Stimulated activated CD4-positive, alpha-beta T cell treated with anti-CD3 and anti-CD28 coated beads, Interleukin-12 subunit alpha, Interleukin-12 subunit beta, amount 100 ng/mL, for 24 hours (primary cell): ENCODE data around the gene TNFRSF18.

Experiments
- DNase-seq, 2 experiments: peaks; one replicate each; pipeline ENCODE4 v3.0.0-alpha.2; 2020; ENCODE audit warnings: low read depth in 2 of 2

TNFRSF18 gene

GRCh38 chr1:1166642-1167397 is 39.6 kb downstream of the TNFRSF18 start:
- no peak for DNase-seq

GRCh38 chr1:1165900-1166421 is 40.4 kb downstream of the TNFRSF18 start:
- no peak for DNase-seq

- DNase-seq = no peak
Observed at GRCh38 chr1:1165485-1165884, 40.9 kb downstream of the TNFRSF18 start.

- no peak for DNase-seq
Observed at GRCh38 chr1:1164701-1165451, 41.5 kb downstream of the TNFRSF18 start.

GRCh38 chr1:1164361-1164700 is 42.1 kb downstream of the TNFRSF18 start:
- DNase-seq = no peak

GRCh38 chr1:1163538-1164070 is 42.8 kb downstream of the TNFRSF18 start:
- no peak for DNase-seq

GRCh38 chr1:1162597-1163537 is 43.5 kb downstream of the TNFRSF18 start:
- no peak for DNase-seq

- DNase-seq = no peak
Observed at GRCh38 chr1:1161683-1162079, 44.7 kb downstream of the TNFRSF18 start.

- no peak for DNase-seq
Observed at GRCh38 chr1:1161078-1161682, 45.2 kb downstream of the TNFRSF18 start.

GRCh38 chr1:1160281-1160930 is 46.0 kb downstream of the TNFRSF18 start:
- no peak for DNase-seq

GRCh38 chr1:1157914-1158710 is 48.3 kb downstream of the TNFRSF18 start:
- DNase-seq = no peak

GRCh38 chr1:1157426-1157913 is 48.9 kb downstream of the TNFRSF18 start:
- DNase-seq = peak; percentile 51 to 75

GRCh38 chr1:1157033-1157365 is 49.4 kb downstream of the TNFRSF18 start:
- DNase-seq = no peak

GRCh38 chr1:1156140-1157032 is 50.0 kb downstream of the TNFRSF18 start:
- no peak for DNase-seq

- no peak for DNase-seq
Observed at GRCh38 chr1:1155258-1155657, 51.1 kb downstream of the TNFRSF18 start.

GRCh38 chr1:1153874-1154273 is 52.5 kb downstream of the TNFRSF18 start:
- DNase-seq = no peak
